Esophagus squamous epithelium (tissue), 4 donors: ENCODE results near the gene LGI2.

Experiments used
- CTCF ChIP-seq, 6 experiments: fragments of 450-650 bp in 4 of 6; fragments of 200-600 bp in 2 of 6; sonication (generic) in 2 of 6; IDR thresholded peaks; one replicate each; pipeline ENCODE4 v1.5.1; 2016 to 2019; ENCODE audit warnings: antibody characterized with exemption in 6 of 6, mild to moderate bottlenecking in 4 of 6, moderate library complexity in 4 of 6
- POLR2A ChIP-seq, 4 donors: fragments of 450-650 bp; IDR thresholded peaks; one replicate each; pipeline ENCODE4 v1.6.1; 2017; ENCODE audit warnings: antibody characterized with exemption in 4 of 4, mild to moderate bottlenecking in 4 of 4, moderate library complexity in 3 of 4

GRCh38 chr4:25057299-25057698, 26.6 kb upstream of the LGI2 start:
- no peak for TF ChIP-seq CTCF (IDR thresholded peaks at IDR 0.05)
- no peak for TF ChIP-seq POLR2A (IDR thresholded peaks at IDR 0.05)
